ENCODE measurements around the gene AVPI1.
"Not testable (repeated sequence)": the region's sequence is repeated elsewhere in the genome, so short reads cannot be mapped to it uniquely, and the experiment has no call there.

The AVPI1 gene

GRCh38 chr10:97642471-97643159 lies 44.4 kb downstream of the AVPI1 start:
- H3K4me1 Mint-ChIP-seq: peaks cover 30% of the 10 kb centered on the region
- H3K36me3 Mint-ChIP-seq: peaks cover 23% of the 10 kb centered on the region

GRCh38 chr10:97640868-97641811 lies 45.9 kb downstream of the AVPI1 start:
- Mint-ChIP-seq H3K9me3 (no peaks in the 10 kb centered on the region), H3K4me3 (peak overlapping the region; percentile 92), H3K36me3 (peaks cover 23% of the 10 kb centered on the region), H3K27ac (peak overlapping the region; percentile 82), H3K4me1 (peaks cover 26% of the 10 kb centered on the region)
- peak; percentile 19 for ATAC-seq
- peak; percentile 20 to 60 for DNase-seq (ENCODE audit: low spot score in 2 of 2)

More at GRCh38 chr10:97642471-97643159, 44.4 kb downstream of the AVPI1 start:
- peak overlapping the region; percentile 92 for H3K4me3 Mint-ChIP-seq
- H3K9me3 Mint-ChIP-seq; ATAC-seq; DNase-seq (ENCODE audit: low spot score in 2 of 2): not testable (repeated sequence)
- peak overlapping the region; percentile 5 for H3K27ac Mint-ChIP-seq

DNA sequence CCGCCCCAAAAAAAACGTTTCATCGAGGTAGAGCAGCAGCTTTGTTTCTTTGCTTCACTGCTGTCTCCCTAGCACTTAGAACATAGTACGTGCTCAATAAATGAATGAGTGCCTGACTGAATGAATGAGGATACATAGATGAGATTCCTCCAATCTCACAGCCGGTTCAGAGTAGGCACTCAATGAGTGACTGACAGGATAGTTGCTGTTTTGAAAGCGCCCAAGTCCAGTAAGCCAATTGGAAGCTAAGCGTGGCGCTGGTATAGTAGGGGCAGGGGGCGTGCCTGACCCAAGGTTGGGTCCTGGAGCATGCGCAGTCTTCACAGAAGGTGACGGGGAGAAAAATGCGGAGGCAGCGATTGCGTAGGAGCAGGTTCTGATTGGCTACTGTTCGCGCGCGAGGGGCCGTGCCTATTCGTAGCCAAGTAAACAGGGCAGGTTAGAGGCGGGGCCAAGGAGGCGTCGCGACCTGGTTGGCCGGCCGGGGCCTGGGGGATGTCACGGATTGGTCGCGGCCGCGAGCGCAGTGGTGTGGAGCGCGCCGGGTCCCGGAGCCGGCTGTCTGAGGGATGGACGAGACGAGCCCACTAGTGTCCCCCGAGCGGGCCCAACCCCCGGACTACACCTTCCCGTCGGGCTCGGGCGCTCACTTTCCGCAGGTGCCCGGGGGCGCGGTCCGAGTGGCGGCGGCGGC lies 46.7 kb downstream of the AVPI1 start, which contains the start of gene PI4K2A:
Gene PI4K2A (plus strand): TSS at position 498 of the 694 bp plus-strand sequence. CDS start 72 bp downstream, at position 570.
- ATAC-seq: peak; percentile 99

DNA sequence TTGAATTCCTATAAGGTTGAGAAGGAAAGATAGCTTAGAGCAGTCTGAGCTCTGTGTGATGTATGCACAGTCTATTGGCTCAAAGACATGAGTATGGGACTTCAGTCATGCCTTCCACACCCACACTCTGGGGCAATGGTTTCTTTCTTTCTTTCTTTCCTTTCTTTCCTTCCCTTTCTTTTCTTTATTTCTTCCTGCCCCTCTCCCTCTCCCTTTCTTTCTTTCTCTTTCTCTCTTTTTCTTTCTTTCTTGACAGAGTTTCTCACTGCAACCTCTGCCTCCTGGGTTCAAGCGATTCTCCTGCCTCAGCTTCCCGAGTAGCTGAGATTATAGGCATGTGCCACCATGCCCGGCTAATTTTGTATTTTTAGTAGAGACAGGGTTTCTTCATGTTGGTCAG lies 48.0 kb downstream of the AVPI1 start:
- not testable (repeated sequence) for DNase-seq (ENCODE audit: low spot score in 2 of 2); H3K27ac Mint-ChIP-seq; H3K4me3 Mint-ChIP-seq; H3K9me3 Mint-ChIP-seq; ATAC-seq
- H3K4me1 Mint-ChIP-seq: peaks cover 27% of the 10 kb centered on the region
- peaks cover 11% of the 10 kb centered on the region for H3K36me3 Mint-ChIP-seq

More for the DNA sequence above, 46.7 kb downstream of the AVPI1 start, which contains the start of gene PI4K2A:
- no peaks in the 10 kb centered on the region for H3K9me3 Mint-ChIP-seq
- peak; percentile 93 to 99 for DNase-seq (ENCODE audit: low spot score in 2 of 2)
- peak within 1 kb of the TSS; percentile 92 for H3K4me3 Mint-ChIP-seq
- H3K36me3 Mint-ChIP-seq: peaks cover 20% of the 10 kb centered on the region
- H3K4me1 Mint-ChIP-seq: peaks cover 26% of the 10 kb centered on the region
- H3K27ac Mint-ChIP-seq: peak within 1 kb of the TSS; percentile 82

GRCh38 chr10:97635577-97635976 lies 51.5 kb downstream of the AVPI1 start:
- peaks cover 26% of the 10 kb centered on the region for H3K4me1 Mint-ChIP-seq
- no peak overlapping the region for H3K4me3 Mint-ChIP-seq
- no peaks in the 10 kb centered on the region for H3K9me3 Mint-ChIP-seq
- DNase-seq (ENCODE audit: low spot score in 2 of 2) (no peak), ATAC-seq (no peak)
- H3K36me3 Mint-ChIP-seq: peaks cover 13% of the 10 kb centered on the region
- no peak overlapping the region for H3K27ac Mint-ChIP-seq

DNA sequence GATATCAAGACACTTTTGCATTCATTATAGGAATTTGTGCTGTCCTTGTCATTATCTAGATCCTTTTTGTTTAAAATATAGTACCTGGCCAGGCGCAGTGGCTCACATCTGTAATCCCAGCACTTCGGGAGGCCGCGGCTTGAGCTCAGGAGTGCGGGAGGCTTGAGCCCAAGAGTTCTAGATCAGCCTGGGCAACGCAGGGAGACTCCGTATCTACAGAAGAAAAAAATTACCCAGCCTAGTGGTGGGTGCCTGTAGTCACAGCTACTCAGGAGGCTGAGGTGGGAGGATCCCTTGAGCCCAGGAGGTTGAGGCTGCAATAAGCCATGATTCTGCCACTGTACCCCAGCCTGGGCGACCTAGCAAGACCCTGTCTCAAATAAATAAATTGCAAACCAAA lies 53.1 kb downstream of the AVPI1 start:
- DNase-seq (ENCODE audit: low spot score in 2 of 2) (peak in 1 of 2 donors; percentile 55), ATAC-seq (peak; percentile 56)
- Mint-ChIP-seq H3K27ac (peak overlapping the region; percentile 97), H3K9me3 (no peaks in the 10 kb centered on the region), H3K4me3 (peak overlapping the region; percentile 100), H3K36me3 (peaks cover 7% of the 10 kb centered on the region), H3K4me1 (peaks cover 19% of the 10 kb centered on the region)

DNA sequence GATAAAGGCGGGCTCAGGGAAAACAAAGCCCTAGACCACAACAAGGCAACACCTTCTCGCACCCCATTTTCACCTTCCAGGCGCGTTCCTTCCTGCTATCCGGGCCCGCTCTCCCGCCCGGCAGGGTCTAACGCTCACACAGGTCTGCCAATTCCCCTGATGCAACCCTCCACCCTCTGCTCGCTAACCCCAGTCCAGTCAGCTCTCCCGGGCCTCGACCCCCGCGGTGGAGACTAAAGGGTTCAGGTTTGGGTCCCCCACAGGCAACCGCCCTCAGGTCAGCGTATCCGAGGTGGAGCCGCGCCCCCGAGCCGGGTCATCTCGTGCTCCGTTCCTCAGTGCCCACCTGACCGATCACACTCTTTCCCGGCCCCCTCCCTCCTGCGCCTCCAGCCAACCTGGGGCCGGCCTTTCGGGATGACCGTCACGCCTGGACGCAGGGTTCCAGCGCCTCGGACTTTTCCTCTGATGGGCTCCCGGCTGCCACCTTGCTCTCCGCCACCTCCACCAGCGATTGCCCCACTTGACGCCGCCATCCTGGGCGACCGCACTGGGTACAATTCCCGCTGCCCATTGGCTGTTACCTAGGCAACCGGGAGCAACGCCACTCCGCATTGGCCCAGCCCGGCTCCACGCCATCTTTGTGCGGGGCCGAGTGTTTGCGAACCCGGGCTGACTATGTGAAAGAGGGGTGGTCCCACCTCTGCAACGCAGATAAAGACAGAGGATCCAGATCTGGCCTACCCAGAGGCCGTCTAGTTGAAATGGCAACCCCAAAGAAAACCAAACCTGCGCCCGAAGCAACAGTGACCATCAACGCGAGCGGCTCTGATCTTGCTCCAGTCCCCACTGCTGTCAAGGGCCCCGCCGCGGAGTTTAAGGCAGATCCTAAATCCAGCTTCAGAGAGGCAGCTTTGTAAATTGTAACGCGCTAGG lies 53.8 kb downstream of the AVPI1 start, which contains the start of gene MORN4:
Gene MORN4 (minus strand): TSS at position 552 of the 936 bp plus-strand sequence. CDS start 13,847 bp downstream, outside the sequence.
- Mint-ChIP-seq H3K4me3 (peak within 1 kb of the TSS; percentile 100), H3K36me3 (peaks cover 7% of the 10 kb centered on the region), H3K4me1 (peaks cover 19% of the 10 kb centered on the region), H3K27ac (peak within 1 kb of the TSS; percentile 97), H3K9me3 (no peaks in the 10 kb centered on the region)
- DNase-seq (ENCODE audit: low spot score in 2 of 2) (peak; percentile 74 to 93), ATAC-seq (peak; percentile 99)

DNA sequence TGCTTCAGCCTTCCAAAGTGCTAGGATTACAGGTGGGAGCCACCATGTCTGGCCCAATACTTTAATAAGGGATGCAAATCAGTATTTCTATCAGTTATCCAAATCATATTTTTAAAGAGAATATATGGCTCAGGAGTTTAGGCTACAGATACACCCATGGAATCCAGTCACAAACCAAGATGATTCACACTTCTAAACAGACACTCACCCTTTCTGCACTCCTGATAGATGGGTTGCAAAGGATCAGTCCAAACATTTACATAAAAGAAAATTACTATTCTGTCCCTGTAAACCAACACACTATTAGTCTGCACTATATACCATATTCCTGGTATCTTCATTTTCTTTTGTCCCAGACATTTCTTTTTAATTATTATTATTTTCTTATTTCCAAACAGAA lies 55.9 kb downstream of the AVPI1 start:
- peaks cover 7% of the 10 kb centered on the region for H3K36me3 Mint-ChIP-seq
- DNase-seq (ENCODE audit: low spot score in 2 of 2) (no peak), ATAC-seq (no peak)
- peaks cover 19% of the 10 kb centered on the region for H3K4me1 Mint-ChIP-seq
- no peak overlapping the region for H3K27ac Mint-ChIP-seq
- H3K9me3 Mint-ChIP-seq: no peaks in the 10 kb centered on the region
- no peak overlapping the region for H3K4me3 Mint-ChIP-seq

- Mint-ChIP-seq H3K4me3 (no peak overlapping the region), H3K27ac (no peak overlapping the region), H3K9me3 (no peaks in the 10 kb centered on the region), H3K36me3 (peaks cover 7% of the 10 kb centered on the region), H3K4me1 (peaks cover 19% of the 10 kb centered on the region)
- ATAC-seq (no peak), DNase-seq (ENCODE audit: low spot score in 2 of 2) (no peak)
These were observed 57.8 kb downstream of the AVPI1 start for GRCh38 chr10:97629289-97629688.

DNA sequence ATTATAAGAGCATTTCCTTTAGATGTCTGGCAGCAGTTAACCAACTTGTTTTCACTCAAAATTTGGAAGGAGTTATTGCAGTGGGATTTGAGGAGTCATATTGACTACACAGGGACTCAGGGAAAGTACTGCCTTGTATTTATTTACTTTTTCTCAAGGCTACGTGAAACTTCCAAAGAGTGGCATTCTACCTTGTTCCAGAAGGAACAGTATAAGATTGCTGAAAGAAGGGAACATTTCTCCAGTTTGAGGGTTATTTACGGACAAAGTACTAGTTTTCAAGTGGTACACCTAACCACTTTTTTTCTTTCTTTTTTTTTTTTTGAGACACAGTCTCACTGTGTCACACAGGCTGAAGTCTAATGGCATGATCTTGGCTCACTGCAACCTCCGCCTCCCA lies 58.8 kb downstream of the AVPI1 start:
- Mint-ChIP-seq H3K4me3 (no peak overlapping the region), H3K27ac (peak overlapping the region; percentile 29), H3K9me3 (no peaks in the 10 kb centered on the region), H3K4me1 (peaks cover 10% of the 10 kb centered on the region), H3K36me3 (peaks cover 3% of the 10 kb centered on the region)
- DNase-seq (ENCODE audit: low spot score in 2 of 2) (no peak), ATAC-seq (no peak)

DNA sequence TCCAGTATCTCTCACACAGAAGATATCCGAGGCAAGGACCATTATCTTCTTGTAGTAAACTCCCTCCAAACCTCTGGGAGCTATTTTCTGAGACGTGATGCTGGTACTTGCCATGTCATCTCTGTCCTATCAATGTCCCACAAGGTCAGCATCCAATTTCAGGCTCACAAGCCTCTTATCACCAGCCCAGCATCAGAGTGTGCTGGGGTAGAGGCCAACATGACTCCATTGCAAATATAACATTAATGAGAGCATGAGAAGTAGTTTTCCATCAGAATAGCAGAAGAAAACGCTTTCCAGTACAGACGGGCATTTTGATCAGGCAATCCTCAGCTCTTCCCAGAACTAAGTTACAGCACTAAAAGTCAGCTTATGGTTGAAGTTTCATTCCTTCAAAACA lies 59.3 kb downstream of the AVPI1 start:
- Mint-ChIP-seq H3K36me3 (no peaks in the 10 kb centered on the region), H3K27ac (peak overlapping the region; percentile 29), H3K9me3 (no peaks in the 10 kb centered on the region), H3K4me3 (no peak overlapping the region), H3K4me1 (peaks cover 5% of the 10 kb centered on the region)
- no peak for ATAC-seq
- DNase-seq (ENCODE audit: low spot score in 2 of 2): no peak
